ENCODE measurements around the gene DYSF. TPM values are rescaled to one million over a fixed set of nuclear protein-coding genes. Genes with fewer than 3 reads are reported as not detected.

The DYSF gene
- total RNA-seq, 4 donors from 2014 or later: 1.7 to 5.0 (median 2.6) TPM

GRCh38 chr2:71715951-71716696 is 262.8 kb downstream of the DYSF start:
- Histone ChIP-seq H3K36me3 (no peaks in the 10 kb centered on the region), H3K9me3 (no peaks in the 10 kb centered on the region), H3K4me3 (no peak overlapping the region), H3K27me3 (no peaks in the 10 kb centered on the region), H3K27ac (no peak overlapping the region), H3K4me1 (peaks cover 24% of the 10 kb centered on the region)
- WGBS: 96% methylated on average over 4 of the region's 4 CpGs
- no peak for TF ChIP-seq EP300 (IDR thresholded peaks at IDR 0.05)
- TF ChIP-seq POLR2A (IDR thresholded peaks at IDR 0.05): no peak
- TF ChIP-seq CTCF (IDR thresholded peaks at IDR 0.05): no peak
- TF ChIP-seq POLR2AphosphoS5 (IDR thresholded peaks at IDR 0.05): no peak
- peak in 1 of 2 donors; percentile 42 for DNase-seq (ENCODE audit: low spot score in 2 of 2)

GRCh38 chr2:71716697-71717624 is 263.6 kb downstream of the DYSF start:
- WGBS: 43% methylated on average over 17 of the region's 17 CpGs
- TF ChIP-seq POLR2A (IDR thresholded peaks at IDR 0.05) (no peak), EP300 (IDR thresholded peaks at IDR 0.05) (no peak), POLR2AphosphoS5 (IDR thresholded peaks at IDR 0.05) (no peak), CTCF (IDR thresholded peaks at IDR 0.05) (no peak)
- Histone ChIP-seq H3K36me3 (no peaks in the 10 kb centered on the region), H3K27ac (peak overlapping the region; percentile 55), H3K9me3 (no peaks in the 10 kb centered on the region), H3K4me3 (no peak overlapping the region), H3K27me3 (no peaks in the 10 kb centered on the region), H3K4me1 (peaks cover 24% of the 10 kb centered on the region)
- DNase-seq (ENCODE audit: low spot score in 2 of 2): peak; percentile 86 to 91

DNA sequence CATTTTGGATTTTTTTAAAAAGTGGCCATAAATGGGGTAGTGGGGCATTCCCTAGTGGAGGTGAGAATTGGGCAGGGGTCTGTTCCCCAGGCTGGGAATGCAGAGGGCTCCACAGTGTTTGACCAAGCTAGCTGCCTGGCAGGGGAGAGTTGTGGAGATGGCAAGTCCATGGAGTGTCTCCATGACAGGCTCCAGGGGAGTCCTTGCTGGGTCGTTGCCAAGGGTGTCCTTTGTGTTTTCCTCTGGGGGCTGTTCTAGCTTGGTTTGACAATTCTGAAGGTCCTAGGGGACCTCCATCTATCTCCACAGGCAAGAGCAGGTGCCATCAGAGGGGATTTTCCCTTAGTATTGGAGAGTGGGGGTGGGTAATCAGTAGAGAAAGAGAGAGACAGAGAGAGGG is 265.3 kb downstream of the DYSF start:
- 67% methylated on average over 1 of the region's 1 CpG for WGBS
- H3K4me1 ChIP-seq: peaks cover 24% of the 10 kb centered on the region
- H3K9me3 ChIP-seq: no peaks in the 10 kb centered on the region
- peak in 1 of 2 donors; percentile 49 for DNase-seq (ENCODE audit: low spot score in 2 of 2)
- no peaks in the 10 kb centered on the region for H3K27me3 ChIP-seq
- H3K27ac ChIP-seq: no peak overlapping the region
- TF ChIP-seq EP300 (IDR thresholded peaks at IDR 0.05) (no peak), CTCF (IDR thresholded peaks at IDR 0.05) (no peak), POLR2AphosphoS5 (IDR thresholded peaks at IDR 0.05) (no peak), POLR2A (IDR thresholded peaks at IDR 0.05) (no peak)
- no peaks in the 10 kb centered on the region for H3K36me3 ChIP-seq
- no peak overlapping the region for H3K4me3 ChIP-seq

GRCh38 chr2:71719520-71720282 is 266.3 kb downstream of the DYSF start:
- no peaks in the 10 kb centered on the region for H3K36me3 ChIP-seq
- peak overlapping the region; percentile 8 for H3K27ac ChIP-seq
- WGBS: 94% methylated on average over 5 of the region's 5 CpGs
- peaks cover 24% of the 10 kb centered on the region for H3K4me1 ChIP-seq
- no peaks in the 10 kb centered on the region for H3K27me3 ChIP-seq
- no peak overlapping the region for H3K4me3 ChIP-seq
- TF ChIP-seq POLR2A (IDR thresholded peaks at IDR 0.05) (no peak), POLR2AphosphoS5 (IDR thresholded peaks at IDR 0.05) (no peak), EP300 (IDR thresholded peaks at IDR 0.05) (no peak), CTCF (IDR thresholded peaks at IDR 0.05) (no peak)
- DNase-seq (ENCODE audit: low spot score in 2 of 2): peak in 1 of 2 donors; percentile 18
- peaks cover under 1% of the 10 kb centered on the region for H3K9me3 ChIP-seq
